NCI-H2107 treated with DMSO at 0.1 percent for 48 hours (cell line): Measurements from ENCODE around the gene DTX4.
"Not testable (repeated sequence)": the region's sequence is repeated elsewhere in the genome, so short reads cannot be mapped to it uniquely, and the experiment has no call there.

ENCODE experiments used
- DNase-seq: peaks from one replicate; lab custom pipeline; 2025; ENCODE audit not compliant: unreplicated experiment; lab: John Stamatoyannopoulos, UW

Gene DTX4

GRCh38 chr11:59171508-59172322, at the start of gene DTX4:
TSS of gene DTX4 (plus strand) at chr11:59172132. CDS start at chr11:59172596, 464 bp downstream.
- DNase-seq: peak; percentile 64

GRCh38 chr11:59135648-59136461, 36.1 kb upstream of the DTX4 start:
- peak; percentile 27 for DNase-seq

- not testable (repeated sequence) for DNase-seq
These were observed 35.4 kb upstream of the DTX4 start for GRCh38 chr11:59136551-59136950.

- no peak for DNase-seq
These were observed 34.7 kb upstream of the DTX4 start for GRCh38 chr11:59137190-59137589.

GRCh38 chr11:59138643-59139042, 33.3 kb upstream of the DTX4 start:
- DNase-seq: no peak

GRCh38 chr11:59141191-59141590, 30.7 kb upstream of the DTX4 start:
- no peak for DNase-seq

- no peak for DNase-seq
These were observed 30.1 kb upstream of the DTX4 start for GRCh38 chr11:59141673-59142460.

GRCh38 chr11:59142530-59143507, 29.1 kb upstream of the DTX4 start, which contains the start of gene FAM111A:
TSS of gene FAM111A (plus strand) at chr11:59142856. CDS start at chr11:59148873, 6,017 bp downstream.
- peak; percentile 78 for DNase-seq

GRCh38 chr11:59144096-59144495, 27.8 kb upstream of the DTX4 start:
- DNase-seq: no peak

GRCh38 chr11:59144579-59145345, 27.2 kb upstream of the DTX4 start:
- peak; percentile 82 for DNase-seq

- no peak for DNase-seq
These were observed 26.4 kb upstream of the DTX4 start for GRCh38 chr11:59145534-59145933.

- DNase-seq: no peak
These were observed 20.2 kb upstream of the DTX4 start for GRCh38 chr11:59151761-59152160.

GRCh38 chr11:59152312-59152951, 19.5 kb upstream of the DTX4 start:
- DNase-seq: no peak

GRCh38 chr11:59154610-59155009, 17.3 kb upstream of the DTX4 start:
- no peak for DNase-seq

- DNase-seq: no peak
These were observed 14.5 kb upstream of the DTX4 start for GRCh38 chr11:59157433-59157832.

- peak; percentile 59 for DNase-seq
These were observed 13.5 kb upstream of the DTX4 start for GRCh38 chr11:59158206-59159068.

- DNase-seq: no peak
These were observed 7.9 kb upstream of the DTX4 start for GRCh38 chr11:59164028-59164427.
